Nephron (organoid): ENCODE measurements around the gene SLC11A1.

Experiments
- H3K27ac Mint-ChIP-seq, 3 experiments: 2 replicates each; pipeline ENCODE4 v1.8.0; 2020; ENCODE audit warnings: mixed read lengths in 3 of 3, mild to moderate bottlenecking in 2 of 3, moderate library complexity in 1 of 3
- H3K27me3 Mint-ChIP-seq: 2 replicates; pipeline ENCODE4 v1.8.0; 2021; ENCODE audit warnings: low read depth, mild to moderate bottlenecking, moderate library complexity, mixed read lengths
- H3K36me3 Mint-ChIP-seq: 2 replicates; pipeline ENCODE4 v1.8.0; 2020; ENCODE audit warnings: low read depth, mixed read lengths
- H3K4me1 Mint-ChIP-seq: 2 replicates; pipeline ENCODE4 v1.8.0; 2020; ENCODE audit warnings: mixed read lengths
- H3K4me3 Mint-ChIP-seq, 3 experiments: 2 replicates each; pipeline ENCODE4 v1.8.0; 2020; ENCODE audit warnings: mild to moderate bottlenecking in 3 of 3, mixed read lengths in 3 of 3, moderate library complexity in 2 of 3
- H3K9me3 Mint-ChIP-seq: 2 replicates; pipeline ENCODE4 v1.8.0; 2020; ENCODE audit warnings: mixed read lengths
- CTCF ChIP-seq, 3 experiments: fragments of 200-600 bp; sonication (generic); IDR thresholded peaks; one replicate each; pipeline ENCODE4 v1.5.0; 2021; ENCODE audit warnings: antibody characterized with exemption in 3 of 3; ENCODE audit not compliant: unreplicated experiment in 3 of 3

SLC11A1 gene

DNA sequence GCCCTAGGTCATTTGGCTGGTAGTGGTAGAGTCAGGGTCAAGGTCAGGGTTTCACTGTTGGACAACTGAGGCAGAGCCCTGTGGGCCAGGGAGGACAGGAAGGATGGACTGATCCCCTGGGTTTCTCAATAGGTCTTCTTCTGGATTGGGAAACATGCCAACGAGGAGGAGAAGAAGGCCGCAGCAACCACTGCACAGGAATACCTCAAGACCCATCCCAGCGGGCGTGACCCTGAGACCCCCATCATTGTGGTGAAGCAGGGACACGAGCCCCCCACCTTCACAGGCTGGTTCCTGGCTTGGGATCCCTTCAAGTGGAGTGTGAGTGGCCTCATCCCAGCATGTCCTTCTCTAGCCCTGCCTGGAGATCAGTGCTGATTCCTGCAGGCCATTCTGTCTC is 54.9 kb downstream of the SLC11A1 start:
- no peak for TF ChIP-seq CTCF (IDR thresholded peaks at IDR 0.05; ENCODE audit: unreplicated experiment in 3 of 3)
- Mint-ChIP-seq H3K4me3 (no peak overlapping the region), H3K36me3 (no peaks in the 10 kb centered on the region), H3K9me3 (no peaks in the 10 kb centered on the region), H3K4me1 (no peaks in the 10 kb centered on the region), H3K27ac (no peak overlapping the region), H3K27me3 (peaks cover 6% of the 10 kb centered on the region)

DNA sequence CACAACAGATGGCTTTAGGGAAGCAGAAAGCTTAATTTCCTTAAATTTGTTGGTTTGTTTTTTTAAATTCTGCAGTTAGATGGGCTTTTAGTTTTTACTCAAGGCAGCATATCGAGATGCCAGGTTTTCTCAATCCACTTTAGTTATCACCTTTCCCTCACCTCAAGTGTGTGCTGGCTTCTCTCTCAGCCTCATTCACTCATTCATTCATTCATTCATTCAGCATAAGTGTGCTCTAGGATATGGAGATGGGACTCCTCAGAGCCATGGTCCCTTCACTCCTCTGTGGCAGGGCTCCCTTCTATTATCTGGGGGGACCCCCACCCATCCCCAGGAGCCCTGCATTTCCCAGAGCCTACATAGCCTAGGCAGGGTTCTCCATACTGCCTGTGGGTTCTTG is 55.9 kb downstream of the SLC11A1 start:
- Mint-ChIP-seq H3K4me3 (no peak overlapping the region), H3K27ac (no peak overlapping the region), H3K36me3 (no peaks in the 10 kb centered on the region), H3K9me3 (no peaks in the 10 kb centered on the region), H3K27me3 (no peaks in the 10 kb centered on the region), H3K4me1 (no peaks in the 10 kb centered on the region)
- TF ChIP-seq CTCF (IDR thresholded peaks at IDR 0.05; ENCODE audit: unreplicated experiment in 3 of 3), result no peak

- Mint-ChIP-seq H3K9me3 (no peaks in the 10 kb centered on the region), H3K27ac (no peak overlapping the region), H3K4me3 (no peak overlapping the region), H3K4me1 (no peaks in the 10 kb centered on the region), H3K27me3 (no peaks in the 10 kb centered on the region), H3K36me3 (no peaks in the 10 kb centered on the region)
- TF ChIP-seq CTCF (IDR thresholded peaks at IDR 0.05; ENCODE audit: unreplicated experiment in 3 of 3), result no peak
Measured at GRCh38 chr2:218438596-218438995, 56.5 kb downstream of the SLC11A1 start.

DNA sequence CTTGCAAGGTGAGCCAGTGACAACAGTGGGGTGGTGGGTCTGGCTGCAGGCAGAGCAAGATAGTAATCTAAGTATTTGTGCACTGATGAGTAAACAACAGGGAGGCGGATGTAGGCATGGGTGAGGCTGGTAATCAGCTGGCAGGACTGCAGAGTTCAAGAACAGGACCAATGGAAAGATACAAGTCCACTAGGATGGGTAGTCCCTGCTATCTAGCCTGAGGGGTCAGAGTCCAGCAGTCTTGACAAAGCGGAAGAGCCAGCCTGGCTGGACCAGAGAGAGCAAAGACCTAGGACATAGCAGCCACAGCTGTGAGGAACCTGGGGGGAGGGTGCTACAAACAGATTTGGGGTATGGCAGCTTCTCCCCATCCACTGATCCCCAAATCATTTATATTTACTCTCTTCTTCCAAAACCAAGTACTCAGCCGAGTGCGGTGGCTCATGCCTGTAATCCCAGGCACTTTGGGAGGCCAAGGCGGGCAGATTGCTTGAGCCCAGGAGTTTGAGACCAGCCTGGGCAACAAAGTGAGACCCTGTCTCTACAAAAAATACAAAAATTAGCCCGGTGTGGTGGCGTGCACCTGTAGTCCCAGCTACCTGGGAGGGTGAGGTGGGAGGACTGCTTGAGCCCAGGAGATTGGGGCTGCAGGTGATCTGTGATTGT is 62.8 kb downstream of the SLC11A1 start:
- no peaks in the 10 kb centered on the region for H3K9me3 Mint-ChIP-seq
- H3K4me3 Mint-ChIP-seq, result no peak overlapping the region
- H3K36me3 Mint-ChIP-seq, result peaks cover 20% of the 10 kb centered on the region
- no peaks in the 10 kb centered on the region for H3K27me3 Mint-ChIP-seq
- H3K4me1 Mint-ChIP-seq, result no peaks in the 10 kb centered on the region
- H3K27ac Mint-ChIP-seq, result no peak overlapping the region
- no peak for TF ChIP-seq CTCF (IDR thresholded peaks at IDR 0.05; ENCODE audit: unreplicated experiment in 3 of 3)

GRCh38 chr2:218445602-218446001 is 63.5 kb downstream of the SLC11A1 start:
- Mint-ChIP-seq H3K27me3 (no peaks in the 10 kb centered on the region), H3K36me3 (peaks cover 20% of the 10 kb centered on the region)

More at GRCh38 chr2:218445602-218446001, 63.5 kb downstream of the SLC11A1 start:
- H3K27ac Mint-ChIP-seq, result no peak overlapping the region
- no peaks in the 10 kb centered on the region for H3K4me1 Mint-ChIP-seq
- no peak for TF ChIP-seq CTCF (IDR thresholded peaks at IDR 0.05; ENCODE audit: unreplicated experiment in 3 of 3)
- H3K4me3 Mint-ChIP-seq, result no peak overlapping the region
- no peaks in the 10 kb centered on the region for H3K9me3 Mint-ChIP-seq
